ENCODE data around the gene DOCK9. TPM values are rescaled to one million over a fixed set of nuclear protein-coding genes. Genes with fewer than 3 reads are reported as not detected.

The DOCK9 gene
- total and polyA plus RNA-seq, 9 of the 15 experiments (the other 6 are each of a cell fraction or from before 2014, with no cell fraction given): 3.5 to 25.3 (median 16.7) TPM

GRCh38 chr13:98782654-98783053 lies 195.2 kb downstream of the DOCK9 start:
- Histone ChIP-seq H3K4me2 (ENCODE audit: insufficient read depth, low read length) (no peak overlapping the region), H3K36me3 (ENCODE audit: control insufficient read depth, insufficient read depth, low read length) (no peaks in the 10 kb centered on the region), H3K4me1 (replicated peaks in 1 of 2; ENCODE audit: control insufficient read depth in 2 of 2, insufficient read depth in 2 of 2, low read length in 2 of 2) (no peaks in the 10 kb centered on the region), H3K9me1 (ENCODE audit: control insufficient read depth, insufficient read depth, low read length) (no peaks in the 10 kb centered on the region), H4K20me1 (replicated peaks; ENCODE audit: control insufficient read depth, insufficient read depth, low read length) (no peaks in the 10 kb centered on the region), H2AFZ (ENCODE audit: low read depth, low read length) (no peak overlapping the region), H3K4me3 (no peak overlapping the region), H3K27ac (ENCODE audit: extremely low read depth, low read depth, low read length) (no peak overlapping the region), H3K79me2 (ENCODE audit: control insufficient read depth, insufficient read depth, low read length) (no peaks in the 10 kb centered on the region), H3K27me3 (ENCODE audit: control insufficient read depth in 2 of 2, insufficient read depth in 2 of 2, low read length in 2 of 2) (peaks cover 15 to 61% of the 10 kb centered on the region in 2 experiments), H3K9me3 (replicated peaks; ENCODE audit: control insufficient read depth, insufficient read depth, low read depth, low read length) (no peaks in the 10 kb centered on the region), H3K9ac (ENCODE audit: insufficient read depth in 1 of 2, low read depth in 2 of 2, low read length in 2 of 2) (no peak overlapping the region)
- POLR2A ChIA-PET: interaction anchor here (0.6 to 0.7 kb wide), 2 partner anchors 178 to 355 kb away, joined by 3 read pairs; no protein-coding TSS in a partner anchor
- intact Hi-C loops (cut with micrococcal nuclease): no loop called here
- ATAC-seq (no peak), DNase-seq (ENCODE audit: extremely low read depth in 1 of 4, low spot score in 3 of 4) (no peak), FAIRE-seq (no peak)
- no TSS peak for BruUV-seq (replicated peaks)
- CTCF ChIA-PET (ENCODE audit: low intra/inter-chr PET ratio): no interaction called here
- in situ Hi-C loops (cut with MboI): no loop called here
- WGBS (ENCODE audit: insufficient coverage, low coverage, missing lambda C conversion rate): 0% methylated on average over 4 of the region's 5 CpGs
- no peak for TF ChIP-seq BRF1 (IDR thresholded peaks at IDR 0.05; ENCODE audit: borderline replicate concordance, extremely low read depth, insufficient read length)
- TF ChIP-seq DIDO1 (tag; IDR thresholded peaks at IDR 0.05; ENCODE audit: low read depth): no peak
- TF ChIP-seq ZBTB33 (CRISPR knock-in tag; IDR thresholded peaks at IDR 0.05): no peak
- TF ChIP-seq NKRF (IDR thresholded peaks at IDR 0.05; ENCODE audit: borderline replicate concordance): no peak
- TF ChIP-seq POLR3A (IDR thresholded peaks at IDR 0.05; ENCODE audit: borderline replicate concordance, extremely low read depth, insufficient read depth, insufficient read length): no peak
- no peak for TF ChIP-seq RAD21 (CRISPR knock-in tag; conservative IDR thresholded peaks at IDR 0.05 in 1 of 2, IDR thresholded peaks at IDR 0.05 in 1 of 2)
- TF ChIP-seq SLC30A9 (CRISPR knock-in tag; IDR thresholded peaks at IDR 0.05): no peak
- TF ChIP-seq ZNF224 (CRISPR knock-in tag; IDR thresholded peaks at IDR 0.05): no peak
- no peak for TF ChIP-seq SMARCA4 (IDR thresholded peaks at IDR 0.05)
- no peak for TF ChIP-seq SETDB1 (IDR thresholded peaks at IDR 0.05; ENCODE audit: low read length)
- TF ChIP-seq ETS2 (tag; IDR thresholded peaks at IDR 0.05; ENCODE audit: borderline replicate concordance, poor library complexity, severe bottlenecking): no peak
- TF ChIP-seq ELK3 (CRISPR knock-in tag; IDR thresholded peaks at IDR 0.05): no peak
- no peak for TF ChIP-seq ZNF3 (CRISPR knock-in tag; IDR thresholded peaks at IDR 0.05)
- no peak for TF ChIP-seq ZNF239 (CRISPR knock-in tag; IDR thresholded peaks at IDR 0.05)
- TF ChIP-seq HMBOX1 (IDR thresholded peaks at IDR 0.05): no peak
- no peak for TF ChIP-seq ATF7 (IDR thresholded peaks at IDR 0.05)
- no peak for TF ChIP-seq MTF1 (CRISPR knock-in tag; IDR thresholded peaks at IDR 0.05; ENCODE audit: borderline replicate concordance)
- no peak for TF ChIP-seq ZNF197 (CRISPR knock-in tag; IDR thresholded peaks at IDR 0.05; ENCODE audit: low read depth)

All from K562 (cell line).